ENCODE results near the gene ITGB2. TPM values are rescaled to one million over a fixed set of nuclear protein-coding genes. Genes with fewer than 3 reads are reported as not detected.

ITGB2 gene
- polyA plus RNA-seq, 1 donor: 17.1 TPM

- peaks cover 41% of the 10 kb centered on the region for H3K36me3 ChIP-seq (ENCODE audit: control insufficient read depth, insufficient read depth, low read length)
- WGBS (ENCODE audit: insufficient coverage, low lambda C conversion rate): no CpG with 5 or more reads among the region's 12 CpGs
- H3K27me3 ChIP-seq (ENCODE audit: control insufficient read depth, insufficient read depth, low read length): no peaks in the 10 kb centered on the region
- peaks cover 11% of the 10 kb centered on the region for H3K9me3 ChIP-seq (ENCODE audit: control insufficient read depth, low read depth, low read length)
- H3K27ac ChIP-seq (ENCODE audit: low read length): peak overlapping the region; percentile 93
- H3K4me3 ChIP-seq (ENCODE audit: low read length): no peak overlapping the region
- peaks cover 68% of the 10 kb centered on the region for H3K4me1 ChIP-seq (ENCODE audit: control insufficient read depth, insufficient read depth, low read length)
- peak; percentile 97 to 98 for DNase-seq
These were observed 71.0 kb downstream of the ITGB2 start for GRCh38 chr21:44849616-44850130.

- Histone ChIP-seq H3K9me3 (ENCODE audit: control insufficient read depth, low read depth, low read length) (peaks cover 11% of the 10 kb centered on the region), H3K27ac (ENCODE audit: low read length) (peak overlapping the region; percentile 93), H3K36me3 (ENCODE audit: control insufficient read depth, insufficient read depth, low read length) (peaks cover 33% of the 10 kb centered on the region), H3K4me1 (ENCODE audit: control insufficient read depth, insufficient read depth, low read length) (peaks cover 68% of the 10 kb centered on the region), H3K27me3 (ENCODE audit: control insufficient read depth, insufficient read depth, low read length) (peaks cover 4% of the 10 kb centered on the region), H3K4me3 (ENCODE audit: low read length) (no peak overlapping the region)
- no peak for DNase-seq
- no CpG with 5 or more reads among the region's 36 CpGs for whole genome bisulfite sequencing (ENCODE audit: insufficient coverage, low lambda C conversion rate)
These were observed 71.7 kb downstream of the ITGB2 start for GRCh38 chr21:44848821-44849521.

- DNase-seq: no peak
- Histone ChIP-seq H3K36me3 (ENCODE audit: control insufficient read depth, insufficient read depth, low read length) (peaks cover 22% of the 10 kb centered on the region), H3K27ac (ENCODE audit: low read length) (peak overlapping the region; percentile 35), H3K9me3 (ENCODE audit: control insufficient read depth, low read depth, low read length) (peaks cover 11% of the 10 kb centered on the region), H3K27me3 (ENCODE audit: control insufficient read depth, insufficient read depth, low read length) (peaks cover 7% of the 10 kb centered on the region), H3K4me1 (ENCODE audit: control insufficient read depth, insufficient read depth, low read length) (peaks cover 58% of the 10 kb centered on the region), H3K4me3 (ENCODE audit: low read length) (no peak overlapping the region)
- whole genome bisulfite sequencing (ENCODE audit: insufficient coverage, low lambda C conversion rate): no CpG with 5 or more reads among the region's 24 CpGs
These were observed 73.2 kb downstream of the ITGB2 start for GRCh38 chr21:44847261-44848056.

GRCh38 chr21:44846485-44847260 is 74.0 kb downstream of the ITGB2 start:
- H3K27me3 ChIP-seq (ENCODE audit: control insufficient read depth, insufficient read depth, low read length): peaks cover 9% of the 10 kb centered on the region
- WGBS (ENCODE audit: insufficient coverage, low lambda C conversion rate): no CpG with 5 or more reads among the region's 27 CpGs
- peak overlapping the region; percentile 35 for H3K27ac ChIP-seq (ENCODE audit: low read length)
- H3K4me3 ChIP-seq (ENCODE audit: low read length): peak overlapping the region; percentile 39
- peaks cover 56% of the 10 kb centered on the region for H3K4me1 ChIP-seq (ENCODE audit: control insufficient read depth, insufficient read depth, low read length)
- H3K9me3 ChIP-seq (ENCODE audit: control insufficient read depth, low read depth, low read length): peaks cover 11% of the 10 kb centered on the region
- peaks cover 20% of the 10 kb centered on the region for H3K36me3 ChIP-seq (ENCODE audit: control insufficient read depth, insufficient read depth, low read length)
- peak; percentile 61 to 83 for DNase-seq

- Histone ChIP-seq H3K27me3 (ENCODE audit: control insufficient read depth, insufficient read depth, low read length) (peaks cover 9% of the 10 kb centered on the region), H3K27ac (ENCODE audit: low read length) (peak overlapping the region; percentile 35), H3K36me3 (ENCODE audit: control insufficient read depth, insufficient read depth, low read length) (peaks cover 17% of the 10 kb centered on the region), H3K9me3 (ENCODE audit: control insufficient read depth, low read depth, low read length) (peaks cover 9% of the 10 kb centered on the region), H3K4me1 (ENCODE audit: control insufficient read depth, insufficient read depth, low read length) (peaks cover 53% of the 10 kb centered on the region), H3K4me3 (ENCODE audit: low read length) (peak overlapping the region; percentile 39)
- no CpG with 5 or more reads among the region's 1 CpG for WGBS (ENCODE audit: insufficient coverage, low lambda C conversion rate)
- DNase-seq: no peak
These were observed 74.5 kb downstream of the ITGB2 start for GRCh38 chr21:44846224-44846484.

GRCh38 chr21:44845418-44846223 is 75.1 kb downstream of the ITGB2 start:
- Histone ChIP-seq H3K36me3 (ENCODE audit: control insufficient read depth, insufficient read depth, low read length) (peaks cover 11% of the 10 kb centered on the region), H3K4me1 (ENCODE audit: control insufficient read depth, insufficient read depth, low read length) (peaks cover 47% of the 10 kb centered on the region), H3K27ac (ENCODE audit: low read length) (peak overlapping the region; percentile 35), H3K9me3 (ENCODE audit: control insufficient read depth, low read depth, low read length) (peaks cover 9% of the 10 kb centered on the region), H3K27me3 (ENCODE audit: control insufficient read depth, insufficient read depth, low read length) (peaks cover 9% of the 10 kb centered on the region), H3K4me3 (ENCODE audit: low read length) (peak overlapping the region; percentile 39)
- DNase-seq: peak; percentile 50 to 72
- no CpG with 5 or more reads among the region's 34 CpGs for WGBS (ENCODE audit: insufficient coverage, low lambda C conversion rate)

GRCh38 chr21:44844256-44844655 is 76.4 kb downstream of the ITGB2 start:
- no CpG with 5 or more reads among the region's 16 CpGs for WGBS (ENCODE audit: insufficient coverage, low lambda C conversion rate)
- Histone ChIP-seq H3K27me3 (ENCODE audit: control insufficient read depth, insufficient read depth, low read length) (peaks cover 9% of the 10 kb centered on the region), H3K27ac (ENCODE audit: low read length) (no peak overlapping the region), H3K4me3 (ENCODE audit: low read length) (no peak overlapping the region), H3K4me1 (ENCODE audit: control insufficient read depth, insufficient read depth, low read length) (peaks cover 38% of the 10 kb centered on the region), H3K36me3 (ENCODE audit: control insufficient read depth, insufficient read depth, low read length) (peaks cover 7% of the 10 kb centered on the region), H3K9me3 (ENCODE audit: control insufficient read depth, low read depth, low read length) (peaks cover 9% of the 10 kb centered on the region)
- DNase-seq: no peak

- WGBS (ENCODE audit: insufficient coverage, low lambda C conversion rate): no CpG with 5 or more reads among the region's 23 CpGs
- peaks cover 3% of the 10 kb centered on the region for H3K9me3 ChIP-seq (ENCODE audit: control insufficient read depth, low read depth, low read length)
- no peak for DNase-seq
- no peak overlapping the region for H3K4me3 ChIP-seq (ENCODE audit: low read length)
- no peaks in the 10 kb centered on the region for H3K36me3 ChIP-seq (ENCODE audit: control insufficient read depth, insufficient read depth, low read length)
- H3K4me1 ChIP-seq (ENCODE audit: control insufficient read depth, insufficient read depth, low read length): peaks cover 26% of the 10 kb centered on the region
- no peak overlapping the region for H3K27ac ChIP-seq (ENCODE audit: low read length)
- H3K27me3 ChIP-seq (ENCODE audit: control insufficient read depth, insufficient read depth, low read length): peaks cover 9% of the 10 kb centered on the region
These were observed 77.8 kb downstream of the ITGB2 start for GRCh38 chr21:44842721-44843445.

GRCh38 chr21:44842087-44842486 is 78.6 kb downstream of the ITGB2 start:
- WGBS (ENCODE audit: insufficient coverage, low lambda C conversion rate): no CpG with 5 or more reads among the region's 10 CpGs
- Histone ChIP-seq H3K36me3 (ENCODE audit: control insufficient read depth, insufficient read depth, low read length) (no peaks in the 10 kb centered on the region), H3K4me3 (ENCODE audit: low read length) (no peak overlapping the region), H3K27ac (ENCODE audit: low read length) (no peak overlapping the region), H3K9me3 (ENCODE audit: control insufficient read depth, low read depth, low read length) (peaks cover 3% of the 10 kb centered on the region), H3K27me3 (ENCODE audit: control insufficient read depth, insufficient read depth, low read length) (peaks cover 9% of the 10 kb centered on the region), H3K4me1 (ENCODE audit: control insufficient read depth, insufficient read depth, low read length) (peaks cover 18% of the 10 kb centered on the region)
- DNase-seq: no peak
